NB4 (cell line): ENCODE data around the gene TNFRSF14.

Experiments
- CTCF ChIP-seq: IDR thresholded peaks from one replicate; pipeline ENCODE4 v1.5.1; 2012; ENCODE audit warnings: low read depth, low read length
- MAX ChIP-seq: IDR thresholded peaks from 2 replicates; pipeline ENCODE4 v1.6.1; 2011; ENCODE audit warnings: low read depth, low read length
- MYC ChIP-seq: IDR thresholded peaks from 2 replicates; pipeline ENCODE4 v1.6.1; 2011; ENCODE audit warnings: low read depth, low read length
- POLR2A ChIP-seq: IDR thresholded peaks from 2 replicates; pipeline ENCODE4 v1.6.1; 2011; ENCODE audit warnings: mild to moderate bottlenecking; ENCODE audit not compliant: insufficient read length; ENCODE audit errors: extremely low read depth

GRCh38 chr1:2570332-2570731 is 14.2 kb downstream of the TNFRSF14 start:
- TF ChIP-seq CTCF (no peak), POLR2A (no peak), MYC (no peak), MAX (no peak)
